ENCODE measurements around the gene SUCLG2. TPM values are rescaled to one million over a fixed set of nuclear protein-coding genes. Genes with fewer than 3 reads are reported as not detected.

The SUCLG2 gene
- total and polyA plus RNA-seq, 9 donors, result 24.8 to 75.2 (median 40.1) TPM

GRCh38 chr3:67595424-67595823 lies 59.0 kb downstream of the SUCLG2 start:
- intact Hi-C loops (cut with DNase I), result no loop called here

GRCh38 chr3:67593761-67594234 lies 60.6 kb downstream of the SUCLG2 start:
- Histone ChIP-seq H3K4me3 (no peak overlapping the region), H3K27ac (no peak overlapping the region), H3K4me1 (ENCODE audit: insufficient read depth) (no peaks in the 10 kb centered on the region), H3K9me3 (no peaks in the 10 kb centered on the region), H3K36me3 (no peaks in the 10 kb centered on the region), H3K27me3 (no peaks in the 10 kb centered on the region)
- 93 to 98% (median 93%) methylated on average over 4 of the region's 4 CpGs for WGBS, 3 donors
- no peak for TF ChIP-seq POLR2A (IDR thresholded peaks at IDR 0.05)
- TF ChIP-seq EP300 (IDR thresholded peaks at IDR 0.05), result no peak
- TF ChIP-seq, protein P1, sequence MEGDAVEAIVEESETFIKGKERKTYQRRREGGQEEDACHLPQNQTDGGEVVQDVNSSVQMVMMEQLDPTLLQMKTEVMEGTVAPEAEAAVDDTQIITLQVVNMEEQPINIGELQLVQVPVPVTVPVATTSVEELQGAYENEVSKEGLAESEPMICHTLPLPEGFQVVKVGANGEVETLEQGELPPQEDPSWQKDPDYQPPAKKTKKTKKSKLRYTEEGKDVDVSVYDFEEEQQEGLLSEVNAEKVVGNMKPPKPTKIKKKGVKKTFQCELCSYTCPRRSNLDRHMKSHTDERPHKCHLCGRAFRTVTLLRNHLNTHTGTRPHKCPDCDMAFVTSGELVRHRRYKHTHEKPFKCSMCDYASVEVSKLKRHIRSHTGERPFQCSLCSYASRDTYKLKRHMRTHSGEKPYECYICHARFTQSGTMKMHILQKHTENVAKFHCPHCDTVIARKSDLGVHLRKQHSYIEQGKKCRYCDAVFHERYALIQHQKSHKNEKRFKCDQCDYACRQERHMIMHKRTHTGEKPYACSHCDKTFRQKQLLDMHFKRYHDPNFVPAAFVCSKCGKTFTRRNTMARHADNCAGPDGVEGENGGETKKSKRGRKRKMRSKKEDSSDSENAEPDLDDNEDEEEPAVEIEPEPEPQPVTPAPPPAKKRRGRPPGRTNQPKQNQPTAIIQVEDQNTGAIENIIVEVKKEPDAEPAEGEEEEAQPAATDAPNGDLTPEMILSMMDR (IDR thresholded peaks at IDR 0.05), result no peak
- no peak for DNase-seq
- intact Hi-C loops (cut with DNase I), result no loop called here

More at GRCh38 chr3:67595424-67595823, 59.0 kb downstream of the SUCLG2 start:
- no peak overlapping the region for H3K4me3 ChIP-seq
- no peaks in the 10 kb centered on the region for H3K9me3 ChIP-seq
- H3K27me3 ChIP-seq, result no peaks in the 10 kb centered on the region
- DNase-seq, result no peak
- TF ChIP-seq POLR2A (IDR thresholded peaks at IDR 0.05) (no peak), EP300 (IDR thresholded peaks at IDR 0.05) (no peak)
- TF ChIP-seq, protein P1 (IDR thresholded peaks at IDR 0.05), result no peak
- H3K36me3 ChIP-seq, result no peaks in the 10 kb centered on the region
- H3K27ac ChIP-seq, result no peak overlapping the region
- H3K4me1 ChIP-seq (ENCODE audit: insufficient read depth), result no peaks in the 10 kb centered on the region
- 93 to 94% (median 93%) methylated on average over 3 of the region's 3 CpGs for WGBS, 3 donors

- intact Hi-C loops (cut with DNase I), result no loop called here
- no peaks in the 10 kb centered on the region for H3K9me3 ChIP-seq
- H3K36me3 ChIP-seq, result no peaks in the 10 kb centered on the region
- no peak overlapping the region for H3K27ac ChIP-seq
- H3K4me3 ChIP-seq, result no peak overlapping the region
- TF ChIP-seq EP300 (IDR thresholded peaks at IDR 0.05) (no peak), POLR2A (IDR thresholded peaks at IDR 0.05) (no peak)
- TF ChIP-seq, protein P1 (IDR thresholded peaks at IDR 0.05), result no peak
- no peaks in the 10 kb centered on the region for H3K4me1 ChIP-seq (ENCODE audit: insufficient read depth)
- DNase-seq, result no peak
- no peaks in the 10 kb centered on the region for H3K27me3 ChIP-seq
Measured at GRCh38 chr3:67592057-67592456, 62.4 kb downstream of the SUCLG2 start.

- H3K9me3 ChIP-seq, result no peaks in the 10 kb centered on the region
- no peak for TF ChIP-seq EP300 (IDR thresholded peaks at IDR 0.05)
- TF ChIP-seq, protein P1 (IDR thresholded peaks at IDR 0.05), result no peak
- no peak for TF ChIP-seq POLR2A (IDR thresholded peaks at IDR 0.05)
- H3K27me3 ChIP-seq, result no peaks in the 10 kb centered on the region
- intact Hi-C loops (cut with DNase I), result no loop called here
- H3K4me1 ChIP-seq (ENCODE audit: insufficient read depth), result peaks cover 2% of the 10 kb centered on the region
- no peak overlapping the region for H3K4me3 ChIP-seq
- H3K36me3 ChIP-seq, result no peaks in the 10 kb centered on the region
- DNase-seq, result no peak
- H3K27ac ChIP-seq, result no peak overlapping the region
Measured at GRCh38 chr3:67587811-67588210, 66.6 kb downstream of the SUCLG2 start.
